Measurements from ENCODE around the gene APOL1. TPM values are rescaled to one million over a fixed set of nuclear protein-coding genes. Genes with fewer than 3 reads are reported as not detected.

The APOL1 gene
- total and polyA plus RNA-seq, 2 donors (not counting 1 experiment from before 2014, with no cell fraction given): 3.3 to 11.2 TPM

GRCh38 chr22:36215981-36216380 is 37.0 kb upstream of the APOL1 start:
- CTCF ChIA-PET: interaction anchor here (2.5 kb wide), 1 partner anchor 62 kb away, joined by 6 read pairs; no protein-coding TSS in a partner anchor
- peaks cover 0 to 4% (median 0%) of the 10 kb centered on the region in 4 experiments for H3K27me3 ChIP-seq (replicated peaks in 1 of 4; ENCODE audit: control extremely low read depth in 1 of 4, control insufficient read depth in 3 of 4, insufficient read depth in 4 of 4, low read length in 3 of 4)
- no peak for DNase-seq
- no peak overlapping the region for H2AFZ ChIP-seq (ENCODE audit: insufficient read depth, low read depth, low read length, poor library complexity, severe bottlenecking)
- peaks cover 12% of the 10 kb centered on the region for H3K4me1 Mint-ChIP-seq
- WGBS (ENCODE audit: insufficient coverage): no CpG with 5 or more reads among the region's 2 CpGs
- no peak overlapping the region for H3K27ac Mint-ChIP-seq
- H3K27me3 Mint-ChIP-seq: peaks cover 27% of the 10 kb centered on the region
- no peaks in the 10 kb centered on the region for H3K9me3 ChIP-seq (ENCODE audit: control extremely low read depth in 1 of 3, control insufficient read depth in 2 of 3, insufficient read depth in 1 of 3, low read length in 2 of 3)
- H3K9me3 Mint-ChIP-seq (ENCODE audit: insufficient read depth): no peaks in the 10 kb centered on the region
- TF ChIP-seq, protein P1, sequence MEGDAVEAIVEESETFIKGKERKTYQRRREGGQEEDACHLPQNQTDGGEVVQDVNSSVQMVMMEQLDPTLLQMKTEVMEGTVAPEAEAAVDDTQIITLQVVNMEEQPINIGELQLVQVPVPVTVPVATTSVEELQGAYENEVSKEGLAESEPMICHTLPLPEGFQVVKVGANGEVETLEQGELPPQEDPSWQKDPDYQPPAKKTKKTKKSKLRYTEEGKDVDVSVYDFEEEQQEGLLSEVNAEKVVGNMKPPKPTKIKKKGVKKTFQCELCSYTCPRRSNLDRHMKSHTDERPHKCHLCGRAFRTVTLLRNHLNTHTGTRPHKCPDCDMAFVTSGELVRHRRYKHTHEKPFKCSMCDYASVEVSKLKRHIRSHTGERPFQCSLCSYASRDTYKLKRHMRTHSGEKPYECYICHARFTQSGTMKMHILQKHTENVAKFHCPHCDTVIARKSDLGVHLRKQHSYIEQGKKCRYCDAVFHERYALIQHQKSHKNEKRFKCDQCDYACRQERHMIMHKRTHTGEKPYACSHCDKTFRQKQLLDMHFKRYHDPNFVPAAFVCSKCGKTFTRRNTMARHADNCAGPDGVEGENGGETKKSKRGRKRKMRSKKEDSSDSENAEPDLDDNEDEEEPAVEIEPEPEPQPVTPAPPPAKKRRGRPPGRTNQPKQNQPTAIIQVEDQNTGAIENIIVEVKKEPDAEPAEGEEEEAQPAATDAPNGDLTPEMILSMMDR (IDR thresholded peaks at IDR 0.05): no peak
- TF ChIP-seq EZH2 (IDR thresholded peaks at IDR 0.05; ENCODE audit: borderline replicate concordance, insufficient read depth, low read depth, low read length, poor library complexity, severe bottlenecking): no peak
- H3K36me3 ChIP-seq (replicated peaks in 1 of 2; ENCODE audit: control extremely low read depth in 1 of 2, control insufficient read depth in 1 of 2, extremely low read depth in 1 of 2, insufficient read depth in 2 of 2, low read length in 1 of 2): no peaks in the 10 kb centered on the region
- POLR2A ChIA-PET: interaction anchor here (0.6 kb wide), 1 partner anchor 12 kb away, joined by 3 read pairs; no protein-coding TSS in a partner anchor
- peaks cover 12 to 17% of the 10 kb centered on the region in 2 donors for H3K4me1 ChIP-seq (ENCODE audit: control insufficient read depth in 2 of 2, insufficient read depth in 2 of 2, low read length in 2 of 2)
- H3K79me2 ChIP-seq (ENCODE audit: control insufficient read depth, insufficient read depth, low read length): no peaks in the 10 kb centered on the region
- H3K27ac ChIP-seq (ENCODE audit: low read length in 2 of 2): no peak overlapping the region
- ATAC-seq (ENCODE audit: low read depth): no peak
- H3K4me3 ChIP-seq (ENCODE audit: control extremely low read depth in 1 of 5, extremely low read depth in 1 of 5, insufficient read depth in 1 of 5, low read depth in 2 of 5, low read length in 4 of 5): no peak overlapping the region
- intact Hi-C loops (cut with micrococcal nuclease): no loop called here
- H3K4me2 ChIP-seq (replicated peaks; ENCODE audit: low read depth, low read length, poor library complexity, severe bottlenecking): no peak overlapping the region
- H4K20me1 ChIP-seq (ENCODE audit: control insufficient read depth, insufficient read depth, low read length, poor library complexity, severe bottlenecking): no peaks in the 10 kb centered on the region
- no peak overlapping the region for H3K4me3 Mint-ChIP-seq
- no peak overlapping the region for H3K9ac ChIP-seq (ENCODE audit: low read length)

GRCh38 chr22:36218648-36219193 is 34.2 kb upstream of the APOL1 start:
- no peaks in the 10 kb centered on the region for H3K9me3 ChIP-seq (ENCODE audit: control extremely low read depth in 1 of 3, control insufficient read depth in 2 of 3, insufficient read depth in 1 of 3, low read length in 2 of 3)
- intact Hi-C loops (cut with micrococcal nuclease): no loop called here
- POLR2A ChIA-PET: no interaction called here
- no peak overlapping the region for H3K27ac ChIP-seq (ENCODE audit: low read length in 2 of 2)
- H2AFZ ChIP-seq (ENCODE audit: insufficient read depth, low read depth, low read length, poor library complexity, severe bottlenecking): no peak overlapping the region
- peaks cover 0 to 4% (median 0%) of the 10 kb centered on the region in 4 experiments for H3K27me3 ChIP-seq (replicated peaks in 1 of 4; ENCODE audit: control extremely low read depth in 1 of 4, control insufficient read depth in 3 of 4, insufficient read depth in 4 of 4, low read length in 3 of 4)
- no peak for DNase-seq
- TF ChIP-seq, protein P1 (IDR thresholded peaks at IDR 0.05): no peak
- TF ChIP-seq EZH2 (IDR thresholded peaks at IDR 0.05; ENCODE audit: borderline replicate concordance, insufficient read depth, low read depth, low read length, poor library complexity, severe bottlenecking): no peak
- H3K9ac ChIP-seq (ENCODE audit: low read length): no peak overlapping the region
- no peak overlapping the region for H3K27ac Mint-ChIP-seq
- peaks cover 5% of the 10 kb centered on the region for H3K4me1 Mint-ChIP-seq
- CTCF ChIA-PET: no interaction called here
- H3K4me2 ChIP-seq (replicated peaks; ENCODE audit: low read depth, low read length, poor library complexity, severe bottlenecking): no peak overlapping the region
- peaks cover 27% of the 10 kb centered on the region for H3K27me3 Mint-ChIP-seq
- no peak for ATAC-seq (ENCODE audit: low read depth)
- no peak overlapping the region for H3K4me3 ChIP-seq (ENCODE audit: control extremely low read depth in 1 of 5, extremely low read depth in 1 of 5, insufficient read depth in 1 of 5, low read depth in 2 of 5, low read length in 4 of 5)
- H3K4me1 ChIP-seq (ENCODE audit: control insufficient read depth in 2 of 2, insufficient read depth in 2 of 2, low read length in 2 of 2): no peaks in the 10 kb centered on the region
- 60% methylated on average over 2 of the region's 7 CpGs for WGBS (ENCODE audit: insufficient coverage)
- H3K36me3 ChIP-seq (replicated peaks in 1 of 2; ENCODE audit: control extremely low read depth in 1 of 2, control insufficient read depth in 1 of 2, extremely low read depth in 1 of 2, insufficient read depth in 2 of 2, low read length in 1 of 2): no peaks in the 10 kb centered on the region
- H3K4me3 Mint-ChIP-seq: no peak overlapping the region
- H3K9me3 Mint-ChIP-seq (ENCODE audit: insufficient read depth): no peaks in the 10 kb centered on the region
- H3K79me2 ChIP-seq (ENCODE audit: control insufficient read depth, insufficient read depth, low read length): no peaks in the 10 kb centered on the region
- no peaks in the 10 kb centered on the region for H4K20me1 ChIP-seq (ENCODE audit: control insufficient read depth, insufficient read depth, low read length, poor library complexity, severe bottlenecking)

All from B cell (primary cell).